Choroid plexus epithelial cell (primary cell): Measurements from ENCODE around the gene ZNF18.
"Not testable (repeated sequence)": the region's sequence is repeated elsewhere in the genome, so short reads cannot be mapped to it uniquely, and the experiment has no call there.

Experiments
- DNase-seq: peaks from one replicate; pipeline ENCODE4 v3.0.0-alpha.2; 2010; ENCODE audit warnings: low read depth
- H3K4me3 ChIP-seq: 2 replicates; pipeline ENCODE4 v1.5.1; 2011; ENCODE audit warnings: low read depth, mild to moderate bottlenecking, control low read depth, low read length, moderate library complexity
- CTCF ChIP-seq: conservative IDR thresholded peaks from 2 replicates; pipeline ENCODE4 v1.5.1; 2011; ENCODE audit warnings: low read depth, mild to moderate bottlenecking, control low read depth, inconsistent platforms, low read length, moderate library complexity

ZNF18 gene

GRCh38 chr17:11969565-11969964 is 27.7 kb downstream of the ZNF18 start:
- DNase-seq: peak; percentile 5
- no peak for TF ChIP-seq CTCF
- H3K4me3 ChIP-seq: no peak overlapping the region

GRCh38 chr17:11954936-11955335 is 42.3 kb downstream of the ZNF18 start:
- H3K4me3 ChIP-seq: no peak overlapping the region
- no peak for DNase-seq
- TF ChIP-seq CTCF: no peak

GRCh38 chr17:11953924-11954323 is 43.4 kb downstream of the ZNF18 start:
- no peak for DNase-seq
- H3K4me3 ChIP-seq: no peak overlapping the region
- TF ChIP-seq CTCF: no peak

- no peak overlapping the region for H3K4me3 ChIP-seq
- TF ChIP-seq CTCF: no peak
- DNase-seq: no peak
These were observed 44.7 kb downstream of the ZNF18 start for GRCh38 chr17:11952610-11953009.

GRCh38 chr17:11950771-11951519 is 46.3 kb downstream of the ZNF18 start:
- H3K4me3 ChIP-seq: no peak overlapping the region
- TF ChIP-seq CTCF: no peak
- DNase-seq: no peak

- not testable (repeated sequence) for H3K4me3 ChIP-seq, DNase-seq
These were observed 47.7 kb downstream of the ZNF18 start for GRCh38 chr17:11949571-11949970.

GRCh38 chr17:11948789-11949188 is 48.5 kb downstream of the ZNF18 start:
- peak; percentile 27 for DNase-seq
- TF ChIP-seq CTCF: no peak
- H3K4me3 ChIP-seq: no peak overlapping the region

- DNase-seq: no peak
- no peak overlapping the region for H3K4me3 ChIP-seq
- no peak for TF ChIP-seq CTCF
These were observed 52.7 kb downstream of the ZNF18 start for GRCh38 chr17:11944587-11944986.
